GM23248 (cell line): ENCODE measurements around the gene WNT2. TPM values are rescaled to one million over a fixed set of nuclear protein-coding genes. Genes with fewer than 3 reads are reported as not detected.
"Not testable (repeated sequence)": the region's sequence is repeated elsewhere in the genome, so short reads cannot be mapped to it uniquely, and the experiment has no call there.

Experiments
- DNase-seq: peaks from one replicate; pipeline ENCODE4 v3.0.0-alpha.2; 2015
- H2AFZ ChIP-seq: fragments of 200-600 bp; sonication (generic); 2 replicates; pipeline ENCODE4 v1.6.1; 2016; ENCODE audit warnings: antibody characterized with exemption
- H3F3A ChIP-seq: fragments of 200-600 bp; sonication (generic); 2 replicates; pipeline ENCODE4 v1.6.1; 2016; ENCODE audit warnings: mild to moderate bottlenecking, antibody characterized with exemption, mixed run types; ENCODE audit not compliant: insufficient read depth
- H3K27ac ChIP-seq: fragments of 200-600 bp; sonication (generic); 2 replicates; pipeline ENCODE4 v1.5.1; 2016; ENCODE audit warnings: mild to moderate bottlenecking
- H3K27me3 ChIP-seq: fragments of 200-600 bp; sonication (generic); replicated peaks from 2 replicates; pipeline ENCODE4 v1.6.1; 2016; ENCODE audit warnings: mild to moderate bottlenecking; ENCODE audit not compliant: insufficient read depth
- H3K36me3 ChIP-seq: fragments of 200-600 bp; sonication (generic); 2 replicates; pipeline ENCODE4 v1.6.1; 2016; ENCODE audit warnings: low read depth, mild to moderate bottlenecking
- H3K4me1 ChIP-seq: fragments of 200-600 bp; sonication (generic); 2 replicates; pipeline ENCODE4 v1.6.1; 2016; ENCODE audit warnings: mild to moderate bottlenecking; ENCODE audit not compliant: insufficient read depth
- H3K4me2 ChIP-seq: fragments of 200-600 bp; sonication (generic); one replicate; pipeline ENCODE4 v1.6.1; 2016; ENCODE audit warnings: mild to moderate bottlenecking; ENCODE audit not compliant: unreplicated experiment
- H3K4me3 ChIP-seq: fragments of 200-600 bp; sonication (generic); 2 replicates; pipeline ENCODE4 v1.5.1; 2016; ENCODE audit warnings: mild to moderate bottlenecking
- H3K79me2 ChIP-seq: fragments of 200-600 bp; sonication (generic); 2 replicates; pipeline ENCODE4 v1.6.1; 2016; ENCODE audit warnings: mild to moderate bottlenecking; ENCODE audit not compliant: insufficient read depth
- H3K9ac ChIP-seq: fragments of 200-600 bp; sonication (generic); 2 replicates; pipeline ENCODE4 v1.6.1; 2016; ENCODE audit warnings: mild to moderate bottlenecking
- H3K9me2 ChIP-seq: fragments of 200-600 bp; sonication (generic); 2 replicates; pipeline ENCODE4 v1.6.1; 2016; ENCODE audit warnings: mixed run types, mild to moderate bottlenecking, moderate library complexity; ENCODE audit not compliant: insufficient read depth
- H3K9me3 ChIP-seq: fragments of 200-600 bp; sonication (generic); one replicate; pipeline ENCODE4 v1.6.1; 2017; ENCODE audit warnings: low read depth
- H4K20me1 ChIP-seq: fragments of 200-600 bp; sonication (generic); 2 replicates; pipeline ENCODE4 v1.6.0; 2016; ENCODE audit not compliant: insufficient read depth
- EZH2 ChIP-seq: fragments of 200-600 bp; sonication (generic); IDR thresholded peaks from 2 replicates; pipeline ENCODE4 v1.6.1; 2018; ENCODE audit warnings: antibody characterized with exemption, mild to moderate bottlenecking; ENCODE audit not compliant: insufficient read depth, poor library complexity, severe bottlenecking
- EZH2phosphoT487 ChIP-seq: fragments of 200-600 bp; sonication (generic); IDR thresholded peaks from 2 replicates; pipeline ENCODE4 v1.6.1; 2018; ENCODE audit warnings: antibody characterized with exemption, moderate library complexity, mild to moderate bottlenecking, low read depth; ENCODE audit not compliant: insufficient read depth
- WGBS, 2 experiments: methylation state at CpG; one replicate each; pipeline ENCODE4 v1.1.6; 2015 to 2017; ENCODE audit warnings: low lambda C conversion rate in 2 of 2, low coverage in 1 of 2; ENCODE audit errors: missing lambda C conversion rate in 2 of 2; 5-methylcytosine and 5-hydroxymethylcytosine counted together
- in situ Hi-C: fragments of 300-500 bp; cut with MboI; formaldehyde crosslinking; loops from 2 replicates; pipeline ENCODE4 v1.15.0; 2020
- polyA plus RNA-seq: library from polyadenylated mRNA; unstranded; fragments of >200 nt; fragmentation: Nextera tagmentation; extraction: Ambion mirVana; gene quantifications from 2 replicates; pipeline ENCODE4 v1.2.1, GENCODE V29; 2016
- total RNA-seq: library from RNA; depleted of rRNA; stranded (reverse); fragments of >200 nt; shearing (Covaris generic); gene quantifications from 2 replicates; pipeline ENCODE4 v1.2.3, GENCODE V29; 2014

WNT2 gene
- total and polyA plus RNA-seq, 2 experiments from 2014 or later = 1.3 to 2.8 TPM

GRCh38 chr7:117302396-117302795 lies 20.5 kb downstream of the WNT2 start:
- Histone ChIP-seq H3K36me3 (no peaks in the 10 kb centered on the region), H4K20me1 (no peaks in the 10 kb centered on the region), H3K79me2 (no peaks in the 10 kb centered on the region), H3K9ac (no peak overlapping the region), H3K4me3 (no peak overlapping the region), H2AFZ (no peak overlapping the region), H3K4me2 (no peak overlapping the region), H3K4me1 (no peaks in the 10 kb centered on the region), H3K27ac (no peak overlapping the region), H3K9me3 (no peaks in the 10 kb centered on the region), H3F3A (no peaks in the 10 kb centered on the region), H3K9me2 (no peaks in the 10 kb centered on the region), H3K27me3 (no peaks in the 10 kb centered on the region)
- WGBS, 2 experiments = 57 to 59% methylated on average over 4 of the region's 4 CpGs
- no peak for TF ChIP-seq EZH2phosphoT487
- no peak for TF ChIP-seq EZH2
- in situ Hi-C loops = no loop called here
- peak; percentile 20 for DNase-seq

DNA sequence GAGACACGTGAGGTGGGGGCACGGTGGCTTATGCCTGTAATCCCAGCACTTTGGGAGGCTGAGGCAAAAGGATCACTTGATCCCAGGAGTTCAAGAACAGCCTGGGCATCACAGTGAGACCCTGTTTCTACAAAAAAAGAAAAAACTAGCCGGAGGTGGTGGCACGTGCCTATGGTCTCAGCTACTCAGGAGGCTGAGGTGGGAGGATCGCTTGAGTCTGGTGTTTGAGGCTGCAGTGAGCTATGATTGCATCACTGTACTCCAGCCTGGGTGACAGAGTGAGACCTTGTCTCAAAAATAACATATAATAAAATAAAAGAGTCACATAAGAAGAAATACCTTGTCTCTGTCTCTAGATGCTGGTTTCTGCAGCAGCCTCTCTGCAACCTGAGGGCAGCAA lies 22.4 kb downstream of the WNT2 start:
- H3K27me3 ChIP-seq, H3K4me1 ChIP-seq, H3K36me3 ChIP-seq, H3K9me3 ChIP-seq, H3K4me3 ChIP-seq, H4K20me1 ChIP-seq, H3F3A ChIP-seq, DNase-seq, H3K9ac ChIP-seq, H3K4me2 ChIP-seq, H3K79me2 ChIP-seq, H2AFZ ChIP-seq, H3K9me2 ChIP-seq, H3K27ac ChIP-seq, in situ Hi-C loops: not testable (repeated sequence)
- 57 to 66% methylated on average over 5 of the region's 5 CpGs for WGBS, 2 experiments

- H3K9me2 ChIP-seq = no peaks in the 10 kb centered on the region
- H3K4me1 ChIP-seq = no peaks in the 10 kb centered on the region
- DNase-seq = no peak
- no peak overlapping the region for H3K27ac ChIP-seq
- no peaks in the 10 kb centered on the region for H3K79me2 ChIP-seq
- H3K9me3 ChIP-seq = no peaks in the 10 kb centered on the region
- whole genome bisulfite sequencing, 2 experiments = 77 to 79% methylated on average over 12 of the region's 12 CpGs
- no peak for TF ChIP-seq EZH2phosphoT487
- no peak for TF ChIP-seq EZH2
- no peaks in the 10 kb centered on the region for H3F3A ChIP-seq
- H3K9ac ChIP-seq = no peak overlapping the region
- no peaks in the 10 kb centered on the region for H3K36me3 ChIP-seq
- in situ Hi-C loops = no loop called here
- H2AFZ ChIP-seq = no peak overlapping the region
- H3K4me3 ChIP-seq = no peak overlapping the region
- H4K20me1 ChIP-seq = no peaks in the 10 kb centered on the region
- no peaks in the 10 kb centered on the region for H3K27me3 ChIP-seq
- no peak overlapping the region for H3K4me2 ChIP-seq
These were observed 25.3 kb downstream of the WNT2 start for GRCh38 chr7:117297606-117298005.

GRCh38 chr7:117296066-117296465 lies 26.8 kb downstream of the WNT2 start:
- WGBS, 2 experiments = 53 to 60% methylated on average over 3 of the region's 3 CpGs
- H3K27me3 ChIP-seq = no peaks in the 10 kb centered on the region
- in situ Hi-C loops = no loop called here
- H4K20me1 ChIP-seq = no peaks in the 10 kb centered on the region
- H3K9me3 ChIP-seq = no peaks in the 10 kb centered on the region
- H3K27ac ChIP-seq = no peak overlapping the region
- H3K4me3 ChIP-seq = no peak overlapping the region
- DNase-seq = no peak
- H3K36me3 ChIP-seq = no peaks in the 10 kb centered on the region
- no peak overlapping the region for H3K4me2 ChIP-seq
- H2AFZ ChIP-seq = no peak overlapping the region
- no peak overlapping the region for H3K9ac ChIP-seq
- H3K79me2 ChIP-seq = no peaks in the 10 kb centered on the region
- H3F3A ChIP-seq = no peaks in the 10 kb centered on the region
- TF ChIP-seq EZH2 = no peak
- H3K4me1 ChIP-seq = no peaks in the 10 kb centered on the region
- H3K9me2 ChIP-seq = no peaks in the 10 kb centered on the region

DNA sequence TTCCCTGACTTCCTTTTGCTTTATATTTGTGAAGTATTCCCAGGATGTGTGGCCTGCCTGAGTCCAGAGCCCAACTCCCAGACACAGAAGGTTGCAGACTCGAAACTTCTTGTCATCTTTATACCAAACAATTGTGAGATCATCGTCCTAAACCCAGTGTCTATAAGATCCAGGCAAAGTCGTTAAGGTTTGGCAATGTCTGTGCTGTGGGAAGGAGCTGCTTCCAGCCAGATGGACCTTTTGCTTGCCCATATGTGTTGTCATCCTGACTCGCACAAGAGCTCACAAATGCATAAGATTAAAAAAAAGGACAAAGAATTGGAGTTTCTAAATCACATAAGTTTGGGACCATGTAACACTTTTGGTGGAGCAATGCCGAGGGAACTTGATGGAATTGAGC lies 37.0 kb downstream of the WNT2 start:
- Histone ChIP-seq H3K9me2 (no peaks in the 10 kb centered on the region), H3K79me2 (no peaks in the 10 kb centered on the region), H3K27ac (peak overlapping the region; percentile 19; the same call in 1 of the 2 replicates), H3K27me3 (no peaks in the 10 kb centered on the region), H2AFZ (peak overlapping the region; percentile 54), H3K4me3 (no peak overlapping the region), H3K36me3 (no peaks in the 10 kb centered on the region), H3K4me2 (no peak overlapping the region), H3K4me1 (peaks cover 41% of the 10 kb centered on the region), H3F3A (peaks cover 41% of the 10 kb centered on the region), H3K9ac (no peak overlapping the region), H3K9me3 (no peaks in the 10 kb centered on the region), H4K20me1 (no peaks in the 10 kb centered on the region)
- TF ChIP-seq EZH2 (no peak), EZH2phosphoT487 (no peak)
- peak; percentile 78 for DNase-seq
- in situ Hi-C loops = no loop called here
- 27 to 30% methylated on average over 5 of the region's 5 CpGs for WGBS, 2 experiments
